GM12878 (cell line): ENCODE measurements around the gene FGD5. TPM values are rescaled to one million over a fixed set of nuclear protein-coding genes. Genes with fewer than 3 reads are reported as not detected.

ENCODE experiments used
- ATAC-seq: fragments of 200-7000 bp; cut with Tn5 transposase; 3 replicates; pipeline ENCODE4 v1.9.1; 2020; ENCODE audit warnings: mild to moderate bottlenecking, moderate library complexity
- BruUV-seq: library from RNA; stranded (reverse); fragments of 400-500 nt; replicated peaks from 2 replicates; lab custom pipeline; 2021; lab: Mats Ljungman, UMichigan
- CTCF ChIA-PET: fragments of 300-600 bp; sonication (Branson Sonifier 250); formaldehyde crosslinking; extraction: SDS; loops from one replicate; lab custom pipeline; 2021; ENCODE audit warnings: inconsistent platforms; lab: Yijun Ruan, JAX
- POLR2A ChIA-PET: fragments of 350-600 bp; formaldehyde crosslinking; extraction: SDS; loops from one replicate; lab custom pipeline; 2021; ENCODE audit warnings: inconsistent platforms; lab: Charles Lee
- RAD21 ChIA-PET: fragments of 300-600 bp; sonication (Branson Sonifier 250); formaldehyde crosslinking; loops from one replicate; lab custom pipeline; 2023; ENCODE audit warnings: antibody characterized with exemption; ENCODE audit not compliant: unreplicated experiment; lab: Charles Lee
- SMC1A ChIA-PET: fragments of 300-600 bp; sonication (Branson Sonifier 250); formaldehyde crosslinking; loops from one replicate; lab custom pipeline; 2023; ENCODE audit not compliant: unreplicated experiment, uncharacterized antibody; lab: Charles Lee
- DNase-seq: peaks from one replicate; pipeline ENCODE4 v3.0.0-alpha.2; 2011; ENCODE audit warnings: low read depth, low spot score
- FAIRE-seq: peaks from 3 replicates; lab custom pipeline; 2011; peaks lifted over from hg19 to GRCh38; lab: Jason Lieb, UNC
- H2AFZ ChIP-seq: 2 replicates; pipeline ENCODE4 v1.6.0; 2011; ENCODE audit warnings: low read depth, low read length, control low read depth; ENCODE audit not compliant: control insufficient read depth
- H3K27ac ChIP-seq: 2 replicates; pipeline ENCODE4 v1.5.1; 2011; ENCODE audit warnings: control low read depth; ENCODE audit not compliant: control insufficient read depth, insufficient read depth
- H3K27me3 ChIP-seq, 2 experiments: replicated peaks in 1 of 2; 2 replicates each; pipeline versions ENCODE4 v1.6.0 to v1.6.1; 2011; ENCODE audit warnings: low read length in 1 of 2; ENCODE audit not compliant: control insufficient read depth in 2 of 2, insufficient read depth in 2 of 2
- H3K36me3 ChIP-seq, 2 experiments: 2 replicates each; pipeline ENCODE4 v1.5.1; 2011; ENCODE audit warnings: low read length in 1 of 2; ENCODE audit not compliant: control insufficient read depth in 2 of 2, insufficient read depth in 2 of 2
- H3K4me1 ChIP-seq: 2 replicates; pipeline ENCODE4 v1.6.1; 2011; ENCODE audit warnings: mild to moderate bottlenecking, low read length, moderate library complexity, mixed read lengths; ENCODE audit not compliant: control insufficient read depth, insufficient read depth
- H3K4me2 ChIP-seq: 2 replicates; pipeline ENCODE4 v1.6.0; 2011; ENCODE audit warnings: control low read depth; ENCODE audit not compliant: control insufficient read depth, insufficient read depth
- H3K4me3 ChIP-seq: fragments of 200-600 bp; sonication (generic); 2 replicates; pipeline ENCODE4 v1.5.1; 2016
- H3K79me2 ChIP-seq: 2 replicates; pipeline ENCODE4 v1.6.0; 2011; ENCODE audit warnings: low read length; ENCODE audit not compliant: control insufficient read depth, insufficient read depth
- H3K9ac ChIP-seq: 2 replicates; pipeline ENCODE4 v1.8.0; 2011; ENCODE audit warnings: low read length, control low read depth, mixed read lengths; ENCODE audit not compliant: control insufficient read depth, insufficient read depth
- H3K9me3 ChIP-seq: replicated peaks from 3 replicates; pipeline ENCODE4 v1.5.1; 2011; ENCODE audit warnings: mild to moderate bottlenecking, low read length; ENCODE audit not compliant: control insufficient read depth, insufficient read depth
- H4K20me1 ChIP-seq: 2 replicates; pipeline ENCODE4 v1.6.0; 2011; ENCODE audit not compliant: control insufficient read depth, insufficient read depth
- BCL11A ChIP-seq: IDR thresholded peaks from 2 replicates; pipeline ENCODE4 v1.6.1; 2011; ENCODE audit warnings: low read depth, low read length
- FOS ChIP-seq: IDR thresholded peaks from 3 replicates; pipeline ENCODE4 v1.6.1; 2011; ENCODE audit warnings: borderline replicate concordance; ENCODE audit not compliant: insufficient read length; ENCODE audit errors: extremely low read depth
- GABPA ChIP-seq: IDR thresholded peaks from 2 replicates; pipeline ENCODE4 v1.6.1; 2014; ENCODE audit warnings: antibody characterized with exemption, low read depth, mild to moderate bottlenecking, inconsistent platforms
- KAT2A ChIP-seq: conservative IDR thresholded peaks from 2 replicates; pipeline ENCODE4 v1.6.1; 2011; ENCODE audit warnings: low read depth, low read length; ENCODE audit not compliant: control insufficient read depth
- MAX ChIP-seq: IDR thresholded peaks from 2 replicates; pipeline ENCODE4 v1.6.1; 2012; ENCODE audit warnings: low read depth, low read length, improper control_type of control experiment
- NFYB ChIP-seq: IDR thresholded peaks from 2 replicates; pipeline ENCODE4 v1.6.1; 2011; ENCODE audit warnings: low read depth, mild to moderate bottlenecking, low read length, improper control_type of control experiment, moderate library complexity; ENCODE audit not compliant: insufficient read depth
- POU2F2 ChIP-seq: IDR thresholded peaks from 3 replicates; pipeline ENCODE4 v1.6.1; 2011; ENCODE audit warnings: low read depth, mild to moderate bottlenecking, low read length, borderline replicate concordance
- RELA ChIP-seq: fragments of 450-650 bp; IDR thresholded peaks from 2 replicates; pipeline ENCODE4 v1.8.0; 2014; ENCODE audit warnings: borderline replicate concordance; ENCODE audit not compliant: partially characterized antibody
- RELB ChIP-seq: fragments of 450-650 bp; IDR thresholded peaks from 2 replicates; pipeline ENCODE4 v1.6.1; 2017; ENCODE audit warnings: low read depth, mild to moderate bottlenecking, moderate library complexity
- WRNIP1 ChIP-seq: IDR thresholded peaks from 2 replicates; pipeline ENCODE4 v1.6.1; 2011; ENCODE audit warnings: low read depth, low read length, improper control_type of control experiment, borderline replicate concordance
- WGBS: methylation state at CpG from one replicate; pipeline ENCODE4 v1.1.6; 2016; ENCODE audit warnings: low lambda C conversion rate; ENCODE audit not compliant: insufficient replicate concordance, insufficient coverage; ENCODE audit errors: missing lambda C conversion rate; 5-methylcytosine and 5-hydroxymethylcytosine counted together
- in situ Hi-C: fragments of 300-500 bp; cut with MboI; formaldehyde crosslinking; loops from 9 replicates; pipeline ENCODE4 v1.14.3; 2018; ENCODE audit warnings: mixed read lengths
- intact Hi-C: fragments of 100-400 bp; cut with micrococcal nuclease; formaldehyde crosslinking; loops from one replicate; pipeline ENCODE4 v1.14.2; 2022; ENCODE audit not compliant: unreplicated experiment
- polyA plus RNA-seq, 11 experiments: library from polyadenylated mRNA; depleted of rRNA in 4 of 11; unstranded in 6 of 11; stranded (reverse) in 5 of 11; fragments of >200 nt; fragmentation: Nextera tagmentation in 4 of 11; fragmentation: Illumina TruSeq in 1 of 11; extraction: Ambion mirVana in 4 of 11; extraction: Trizol in 1 of 11; gene quantifications; 1 replicate in 1 of 11; 2 replicates in 10 of 11; pipeline versions ENCODE4 v1.2.1 to v1.2.3, GENCODE V29; 2011 to 2016; ENCODE audit warnings: inconsistent platforms in 2 of 11, missing spikeins in 2 of 11, low read depth in 1 of 11
- total RNA-seq, 4 experiments: library from RNA; depleted of rRNA in 3 of 4; stranded (reverse); fragments of >200 nt in 3 of 4; fragmentation: Illumina TruSeq in 1 of 4; extraction: Trizol in 1 of 4; gene quantifications; 2 replicates each; pipeline versions ENCODE4 v1.2.1 to v1.2.3, GENCODE V29; 2013 to 2021
- TF ChIP-seq, protein P1 (sequence below): fragments of 150-350 bp; IDR thresholded peaks from 2 replicates; pipeline ENCODE4 v1.6.1; 2014; ENCODE audit warnings: mild to moderate bottlenecking, low read depth, low read length

Gene FGD5
- total and polyA plus RNA-seq, 10 of the 15 experiments (the other 5 are each of a cell fraction or from before 2014, with no cell fraction given) = 0.03 to 0.13 (median 0.11) TPM; not detected in 3

GRCh38 chr3:14885307-14885706, 66.5 kb downstream of the FGD5 start (continued):
- TF ChIP-seq BCL11A (no peak), FOS (no peak), GABPA (no peak)

DNA sequence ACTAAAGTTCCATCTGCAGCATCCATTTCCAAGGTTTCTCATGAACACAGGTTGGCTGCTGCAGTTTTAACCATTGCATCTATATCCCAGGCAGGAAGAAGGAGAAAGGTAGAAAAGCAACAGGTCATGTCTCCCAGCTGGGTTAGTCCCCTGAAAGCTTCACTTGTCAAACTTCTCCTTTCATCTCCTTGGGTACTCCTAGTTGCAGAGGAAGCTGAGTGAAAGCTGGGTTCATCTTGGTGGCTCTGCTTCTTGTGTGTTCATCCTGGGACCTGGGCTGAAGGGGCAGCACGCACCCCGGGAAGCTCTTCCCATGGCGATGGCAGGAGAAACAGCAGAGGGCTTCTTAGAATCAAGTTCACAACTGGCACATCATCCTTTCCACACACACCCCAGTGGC, 67.3 kb downstream of the FGD5 start:
- Histone ChIP-seq H3K27me3 (peaks cover 0 to 4% of the 10 kb centered on the region in 2 experiments; a peak in 2 of 4 replicates), H3K4me3 (no peak overlapping the region), H3K36me3 (no peaks in the 10 kb centered on the region), H3K9ac (no peak overlapping the region), H2AFZ (no peak overlapping the region), H3K4me1 (no peaks in the 10 kb centered on the region), H3K9me3 (no peaks in the 10 kb centered on the region), H3K4me2 (no peak overlapping the region), H3K79me2 (no peaks in the 10 kb centered on the region), H3K27ac (no peak overlapping the region), H4K20me1 (no peaks in the 10 kb centered on the region; the same call in 1 of the 2 replicates)
- intact Hi-C loops (no loop called here), in situ Hi-C loops (no loop called here)
- ChIA-PET CTCF (interaction anchor here (1.0 kb wide), 1 partner anchor 15 kb away, joined by 5 read pairs; no protein-coding TSS in a partner anchor), SMC1A (no interaction called here), RAD21 (no interaction called here), POLR2A (no interaction called here)
- BruUV-seq = no TSS peak
- WGBS = 86% methylated on average over 3 of the region's 3 CpGs
- no peak for FAIRE-seq
- ATAC-seq = no peak
- TF ChIP-seq, protein P1, sequence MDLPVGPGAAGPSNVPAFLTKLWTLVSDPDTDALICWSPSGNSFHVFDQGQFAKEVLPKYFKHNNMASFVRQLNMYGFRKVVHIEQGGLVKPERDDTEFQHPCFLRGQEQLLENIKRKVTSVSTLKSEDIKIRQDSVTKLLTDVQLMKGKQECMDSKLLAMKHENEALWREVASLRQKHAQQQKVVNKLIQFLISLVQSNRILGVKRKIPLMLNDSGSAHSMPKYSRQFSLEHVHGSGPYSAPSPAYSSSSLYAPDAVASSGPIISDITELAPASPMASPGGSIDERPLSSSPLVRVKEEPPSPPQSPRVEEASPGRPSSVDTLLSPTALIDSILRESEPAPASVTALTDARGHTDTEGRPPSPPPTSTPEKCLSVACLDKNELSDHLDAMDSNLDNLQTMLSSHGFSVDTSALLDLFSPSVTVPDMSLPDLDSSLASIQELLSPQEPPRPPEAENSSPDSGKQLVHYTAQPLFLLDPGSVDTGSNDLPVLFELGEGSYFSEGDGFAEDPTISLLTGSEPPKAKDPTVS = no peak
- TF ChIP-seq KAT2A (no peak), NFYB (no peak), POU2F2 (no peak), RELA (no peak), RELB (no peak), MAX (no peak), WRNIP1 (no peak)
- DNase-seq = no peak
